HCT116 (cell line): ENCODE data around the gene PRLH. TPM values are rescaled to one million over a fixed set of nuclear protein-coding genes. Genes with fewer than 3 reads are reported as not detected.

Source experiments
- ATAC-seq: fragments of 200-7000 bp; cut with Tn5 transposase; 2 replicates; pipeline ENCODE4 v1.9.1; 2020; ENCODE audit warnings: mild to moderate bottlenecking, moderate library complexity
- BruUV-seq: library from RNA; stranded (reverse); fragments of 400-500 nt; replicated peaks from 2 replicates; lab custom pipeline; 2021; lab: Mats Ljungman, UMichigan
- CTCF ChIA-PET: fragments of 300-600 bp; sonication (Branson Sonifier 250); formaldehyde crosslinking; loops from one replicate; lab custom pipeline; 2021; ENCODE audit warnings: antibody characterized with exemption; lab: Charles Lee
- POLR2A ChIA-PET: fragments of 300-600, 350-600 bp; sonication (Branson Sonifier 250); formaldehyde crosslinking; loops from one replicate; lab custom pipeline; 2021; ENCODE audit warnings: antibody characterized with exemption; lab: Charles Lee
- RAD21 ChIA-PET, 2 experiments: fragments of 300-600 bp; sonication (Branson Sonifier 250); formaldehyde crosslinking; loops; one replicate each; lab custom pipeline; 2023; ENCODE audit warnings: low total read pairs in 2 of 2; ENCODE audit not compliant: uncharacterized antibody in 2 of 2, unreplicated experiment in 2 of 2, low non-redundant PET in 1 of 2; lab: Charles Lee
- DNase-seq: peaks from one replicate; pipeline ENCODE4 v3.0.0-alpha.2; 2010; ENCODE audit warnings: low read depth, low spot score
- H2AFZ ChIP-seq: fragments of 200-600 bp; shearing (Covaris generic), sonication (generic); 2 replicates; pipeline ENCODE4 v1.6.1; 2017; ENCODE audit warnings: low read depth, mixed run types, mixed read lengths, antibody characterized with exemption, low read length; ENCODE audit not compliant: poor library complexity, severe bottlenecking
- H3K27ac ChIP-seq: 2 replicates; pipeline ENCODE4 v1.5.1; 2012; ENCODE audit warnings: low read depth, low read length
- H3K27me3 ChIP-seq: fragments of 200-600 bp; sonication (generic); 2 replicates; pipeline ENCODE4 v1.6.1; 2016; ENCODE audit warnings: mixed run types, low read length, mixed read lengths; ENCODE audit not compliant: insufficient read depth
- H3K36me3 ChIP-seq, 2 experiments: fragments of 200-500 bp in 1 of 2; fragments of 200-600 bp in 1 of 2; sonication (Bioruptor generic) in 1 of 2; sonication (generic) in 1 of 2; 2 replicates each; pipeline versions ENCODE4 v1.5.1 to v1.6.1; 2014 to 2016; ENCODE audit warnings: low read length in 2 of 2, inconsistent platforms in 1 of 2, mixed read lengths in 1 of 2, mixed run types in 1 of 2; ENCODE audit not compliant: insufficient read depth in 2 of 2, control insufficient read depth in 1 of 2
- H3K4me1 ChIP-seq, 2 experiments: fragments of 200-600 bp in 1 of 2; sonication (generic) in 1 of 2; 2 replicates each; pipeline versions ENCODE4 v1.5.1 to v1.6.1; 2012 to 2017; ENCODE audit warnings: low read length in 2 of 2, inconsistent platforms in 1 of 2, mild to moderate bottlenecking in 1 of 2, mixed read lengths in 1 of 2, mixed run types in 1 of 2, moderate library complexity in 1 of 2; ENCODE audit not compliant: insufficient read depth in 2 of 2, control insufficient read depth in 1 of 2
- H3K4me2 ChIP-seq: fragments of 200-600 bp; sonication (generic); 2 replicates; pipeline ENCODE4 v1.6.1; 2017; ENCODE audit warnings: mixed run types, low read length, mixed read lengths
- H3K4me3 ChIP-seq, 2 experiments: fragments of 200-600 bp in 1 of 2; sonication (generic) in 1 of 2; replicated peaks in 1 of 2; 2 replicates each; pipeline ENCODE4 v1.5.1; 2011 to 2016; ENCODE audit warnings: low read length in 2 of 2, control low read depth in 1 of 2, low read depth in 1 of 2, mild to moderate bottlenecking in 1 of 2, mixed read lengths in 1 of 2, mixed run types in 1 of 2
- H3K79me2 ChIP-seq: fragments of 200-600 bp; sonication (generic); 2 replicates; pipeline ENCODE4 v1.6.1; 2017; ENCODE audit warnings: mild to moderate bottlenecking, mixed run types, low read length, moderate library complexity, mixed read lengths; ENCODE audit not compliant: insufficient read depth
- H3K9ac ChIP-seq: fragments of 200-600 bp; sonication (generic); 2 replicates; pipeline ENCODE4 v1.6.1; 2016; ENCODE audit warnings: low read length, mixed read lengths
- H3K9me2 ChIP-seq: fragments of 200-600 bp; sonication (generic), shearing (Covaris generic); 2 replicates; pipeline ENCODE4 v1.6.1; 2017; ENCODE audit warnings: mixed run types, mild to moderate bottlenecking, moderate library complexity; ENCODE audit not compliant: insufficient read depth
- H3K9me3 ChIP-seq, 2 experiments: fragments of 200-500 bp in 1 of 2; fragments of 200-600 bp in 1 of 2; sonication (Bioruptor generic) in 1 of 2; sonication (generic) in 1 of 2; 2 replicates each; pipeline ENCODE4 v1.6.1; 2014 to 2017; ENCODE audit warnings: low read length in 2 of 2, mixed read lengths in 2 of 2, inconsistent platforms in 1 of 2, low read depth in 1 of 2, mild to moderate bottlenecking in 1 of 2, mixed run types in 1 of 2, moderate library complexity in 1 of 2; ENCODE audit not compliant: control insufficient read depth in 1 of 2, insufficient read depth in 1 of 2
- H4K20me1 ChIP-seq: fragments of 200-600 bp; sonication (generic), shearing (Covaris generic); 2 replicates; pipeline ENCODE4 v1.6.1; 2017; ENCODE audit warnings: mixed run types, mild to moderate bottlenecking, moderate library complexity; ENCODE audit not compliant: insufficient read depth
- CEBPB ChIP-seq: IDR thresholded peaks from 2 replicates; pipeline ENCODE4 v1.6.1; 2012; ENCODE audit warnings: low read depth
- EGR1 ChIP-seq: IDR thresholded peaks from 2 replicates; pipeline ENCODE4 v1.6.1; 2012; ENCODE audit warnings: low read depth
- ELF1 ChIP-seq: IDR thresholded peaks from 2 replicates; pipeline ENCODE4 v1.6.1; 2012; ENCODE audit warnings: low read depth, borderline replicate concordance
- EZH2 ChIP-seq: fragments of 200-600 bp; sonication (generic); IDR thresholded peaks from 2 replicates; pipeline ENCODE4 v1.6.1; 2017; ENCODE audit warnings: antibody characterized with exemption, mixed run types
- EZH2phosphoT487 ChIP-seq: fragments of 200-600 bp; IDR thresholded peaks from 2 replicates; pipeline ENCODE4 v1.6.1; 2018; ENCODE audit warnings: antibody characterized with exemption, borderline replicate concordance
- FOSL1 ChIP-seq: IDR thresholded peaks from 2 replicates; pipeline ENCODE4 v1.6.1; 2012; ENCODE audit warnings: low read depth
- MAX ChIP-seq: IDR thresholded peaks from 2 replicates; pipeline ENCODE4 v1.6.1; 2012
- RAD21 ChIP-seq: IDR thresholded peaks from 2 replicates; pipeline ENCODE4 v1.6.1; 2012; ENCODE audit warnings: low read depth, mild to moderate bottlenecking
- REST ChIP-seq: IDR thresholded peaks from 2 replicates; pipeline ENCODE4 v1.6.1; 2012; ENCODE audit warnings: low read depth
- TCF7L2 ChIP-seq: IDR thresholded peaks from 2 replicates; pipeline ENCODE4 v1.7.0; 2011; ENCODE audit warnings: borderline replicate concordance, inconsistent platforms; ENCODE audit not compliant: insufficient read depth, insufficient read length; ENCODE audit errors: extremely low read depth
- ZBTB33 ChIP-seq: IDR thresholded peaks from 2 replicates; pipeline ENCODE4 v1.6.1; 2011; ENCODE audit warnings: mild to moderate bottlenecking, low read length, moderate library complexity; ENCODE audit not compliant: insufficient replicate concordance; ENCODE audit errors: extremely low read depth
- ZNF274 ChIP-seq: fragments of 200-500 bp; sonication (Bioruptor generic); IDR thresholded peaks from 2 replicates; pipeline ENCODE4 v1.6.1; 2014; ENCODE audit warnings: mild to moderate bottlenecking, low read depth, low read length, inconsistent platforms
- intact Hi-C: fragments of 100-400 bp; cut with micrococcal nuclease; formaldehyde crosslinking; loops from 2 replicates; pipeline ENCODE4 v1.10.0; 2022
- total RNA-seq: library from RNA; stranded (reverse); gene quantifications from one replicate; pipeline ENCODE4 v1.2.1, GENCODE V29; 2021; ENCODE audit not compliant: unreplicated experiment

The PRLH gene
- total RNA-seq, 1 experiment from 2014 or later, result not detected

- intact Hi-C loops, result no loop called here
- peak overlapping the region; percentile 64 for H3K4me2 ChIP-seq
These were observed 9.8 kb downstream of the PRLH start for GRCh38 chr2:237575869-237576862.

GRCh38 chr2:237576974-237577373 is 10.6 kb downstream of the PRLH start:
- H3K79me2 ChIP-seq, result no peaks in the 10 kb centered on the region
- H3K9me2 ChIP-seq, result no peaks in the 10 kb centered on the region
- no peaks in the 10 kb centered on the region for H4K20me1 ChIP-seq
- H3K27ac ChIP-seq, result no peak overlapping the region
- no peak overlapping the region for H3K4me2 ChIP-seq
- no peaks in the 10 kb centered on the region for H3K9me3 ChIP-seq
- ATAC-seq (no peak), DNase-seq (no peak)
- H2AFZ ChIP-seq, result no peak overlapping the region
- no TSS peak for BruUV-seq
- H3K4me1 ChIP-seq, result peaks cover 12 to 26% of the 10 kb centered on the region in 2 experiments
- no peak overlapping the region for H3K4me3 ChIP-seq
- CTCF ChIA-PET, result no interaction called here
- no peaks in the 10 kb centered on the region for H3K27me3 ChIP-seq
- RAD21 ChIA-PET, result no interaction called here
- POLR2A ChIA-PET, result interaction anchor here (2.4 kb wide), 1 partner anchor 14 kb away, joined by 7 read pairs; no protein-coding TSS in a partner anchor
- intact Hi-C loops, result no loop called here
- H3K36me3 ChIP-seq, result peaks cover 0 to 7% of the 10 kb centered on the region in 2 experiments; a peak in 2 of 4 replicates
- H3K9ac ChIP-seq, result no peak overlapping the region
- TF ChIP-seq REST (no peak), ELF1 (no peak), EZH2phosphoT487 (no peak), MAX (no peak), EZH2 (no peak), ZNF274 (no peak), TCF7L2 (no peak), EGR1 (no peak), ZBTB33 (no peak)

More at GRCh38 chr2:237575869-237576862, 9.8 kb downstream of the PRLH start:
- DNase-seq (no peak), ATAC-seq (no peak)
- Histone ChIP-seq H4K20me1 (no peaks in the 10 kb centered on the region), H3K4me1 (peaks cover 12 to 30% of the 10 kb centered on the region in 2 experiments), H3K9me2 (no peaks in the 10 kb centered on the region), H3K36me3 (peaks cover 0 to 4% of the 10 kb centered on the region in 2 experiments; a peak in 1 of 4 replicates), H2AFZ (no peak overlapping the region), H3K79me2 (no peaks in the 10 kb centered on the region), H3K4me3 (peak overlapping the region in 1 of 2 experiments; percentile 24; a peak in 1 of 4 replicates), H3K27me3 (no peaks in the 10 kb centered on the region), H3K9ac (peak overlapping the region; percentile 21; the same call in 1 of the 2 replicates), H3K27ac (peak overlapping the region; percentile 64), H3K9me3 (no peaks in the 10 kb centered on the region)
- TF ChIP-seq EGR1 (no peak), RAD21 (no peak), CEBPB (no peak), FOSL1 (no peak)
- ChIA-PET CTCF (interaction anchor here (0.6 to 2.0 kb wide), 4 partner anchors 63 to 506 kb away, joined by 3 to 6 read pairs (median 4); no protein-coding TSS in a partner anchor), RAD21 (no interaction called here), POLR2A (interaction anchor here (2.4 kb wide), 1 partner anchor 15 kb away, joined by 7 read pairs; no protein-coding TSS in a partner anchor)
- BruUV-seq, result no TSS peak
